Measurements from ENCODE around the gene ACACB.

The ACACB gene

DNA sequence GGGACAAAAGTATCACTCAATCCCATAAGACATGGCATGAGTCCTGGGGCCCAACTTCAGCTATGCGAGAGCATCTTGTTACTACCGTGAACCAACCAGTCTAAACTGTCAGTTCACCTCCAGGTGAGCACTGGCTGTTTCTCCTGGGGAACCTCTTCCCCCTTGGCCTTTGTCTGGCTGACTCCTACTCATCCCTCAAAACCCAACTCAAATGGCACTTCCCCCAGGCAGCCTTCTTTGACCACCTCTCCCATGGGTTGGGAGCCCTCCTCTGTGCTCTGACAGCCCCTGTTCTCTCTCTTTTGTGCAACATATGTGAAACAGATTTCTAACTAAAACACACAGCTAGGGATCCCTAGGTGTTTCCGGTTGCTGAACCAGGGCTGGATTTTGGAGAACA is 155.0 kb downstream of the ACACB start:
- no peaks in the 10 kb centered on the region for H3K4me1 ChIP-seq
- no peaks in the 10 kb centered on the region for H3K9me3 ChIP-seq
- no peak overlapping the region for H3K4me3 ChIP-seq
- no peak for DNase-seq
- no peaks in the 10 kb centered on the region for H3K27me3 ChIP-seq
- H3K27ac ChIP-seq, result no peak overlapping the region
- H3K36me3 ChIP-seq, result peaks cover under 1 to 38% (median 31%) of the 10 kb centered on the region in 3 donors
- intact Hi-C loops (cut with DNase I; ENCODE audit: low total_unique reads), result no loop called here
- TF ChIP-seq CTCF (IDR thresholded peaks at IDR 0.05), result no peak

DNA sequence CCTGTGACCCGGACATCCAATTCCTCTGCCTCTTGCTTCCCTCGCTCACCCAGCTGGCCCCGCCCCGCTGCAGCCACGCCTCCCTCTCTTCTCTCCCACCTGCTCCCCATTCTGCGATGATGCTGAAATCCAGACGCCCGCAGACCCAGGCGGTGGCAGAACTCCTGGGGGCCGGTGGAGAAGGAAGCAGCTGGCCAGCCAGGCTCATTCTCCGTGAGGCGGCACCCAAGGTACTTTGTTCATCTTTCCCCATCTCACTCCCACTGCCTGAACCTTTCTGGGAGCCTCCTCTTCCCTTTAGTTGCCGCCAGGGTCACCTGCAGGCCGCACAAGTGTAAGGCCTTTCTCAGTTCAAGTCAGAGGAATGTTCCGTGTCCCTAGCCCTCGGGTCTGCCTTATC is 157.0 kb downstream of the ACACB start:
- intact Hi-C loops (cut with DNase I; ENCODE audit: low total_unique reads), result no loop called here
- Histone ChIP-seq H3K27me3 (no peaks in the 10 kb centered on the region), H3K27ac (no peak overlapping the region), H3K4me1 (no peaks in the 10 kb centered on the region), H3K9me3 (no peaks in the 10 kb centered on the region), H3K4me3 (no peak overlapping the region), H3K36me3 (peaks cover 0 to 19% (median 14%) of the 10 kb centered on the region in 3 donors)
- no peak for TF ChIP-seq CTCF (IDR thresholded peaks at IDR 0.05)
- DNase-seq, result no peak

DNA sequence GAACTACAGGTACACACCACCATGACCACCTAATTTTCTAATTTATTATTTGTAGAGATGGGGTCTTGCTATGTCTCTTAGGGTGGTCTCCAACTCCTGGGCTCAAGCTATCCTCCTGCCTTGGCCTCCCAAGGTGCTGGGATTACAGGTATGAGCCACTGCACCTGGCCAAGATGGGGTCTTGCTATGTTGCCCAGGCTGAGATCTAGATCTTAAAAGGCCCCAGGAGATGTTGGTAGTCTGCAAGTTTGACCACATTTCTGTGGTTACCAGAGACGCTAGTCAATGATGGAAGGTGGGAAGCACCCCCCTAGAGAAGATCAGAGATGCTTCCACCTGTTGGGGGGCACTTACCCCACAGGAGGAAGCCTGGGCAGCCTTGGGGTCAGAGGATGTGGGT is 158.0 kb downstream of the ACACB start:
- no peaks in the 10 kb centered on the region for H3K4me1 ChIP-seq
- no peak overlapping the region for H3K27ac ChIP-seq
- TF ChIP-seq CTCF (IDR thresholded peaks at IDR 0.05), result no peak
- H3K9me3 ChIP-seq, result no peaks in the 10 kb centered on the region
- peaks cover 0 to 9% (median 4%) of the 10 kb centered on the region in 3 donors for H3K36me3 ChIP-seq
- no peak overlapping the region for H3K4me3 ChIP-seq
- intact Hi-C loops (cut with DNase I; ENCODE audit: low total_unique reads), result no loop called here
- peaks cover 0 to under 1% of the 10 kb centered on the region in 2 donors for H3K27me3 ChIP-seq
- DNase-seq, result no peak

GRCh38 chr12:109275173-109275572 is 158.8 kb downstream of the ACACB start:
- intact Hi-C loops (cut with DNase I; ENCODE audit: low total_unique reads), result no loop called here
- Histone ChIP-seq H3K4me1 (no peaks in the 10 kb centered on the region), H3K36me3 (peaks cover 0 to 5% (median 4%) of the 10 kb centered on the region in 3 donors), H3K27ac (no peak overlapping the region), H3K27me3 (peaks cover 0 to 3% of the 10 kb centered on the region in 2 donors), H3K4me3 (no peak overlapping the region), H3K9me3 (no peaks in the 10 kb centered on the region)
- TF ChIP-seq CTCF (IDR thresholded peaks at IDR 0.05), result no peak
- DNase-seq, result no peak

DNA sequence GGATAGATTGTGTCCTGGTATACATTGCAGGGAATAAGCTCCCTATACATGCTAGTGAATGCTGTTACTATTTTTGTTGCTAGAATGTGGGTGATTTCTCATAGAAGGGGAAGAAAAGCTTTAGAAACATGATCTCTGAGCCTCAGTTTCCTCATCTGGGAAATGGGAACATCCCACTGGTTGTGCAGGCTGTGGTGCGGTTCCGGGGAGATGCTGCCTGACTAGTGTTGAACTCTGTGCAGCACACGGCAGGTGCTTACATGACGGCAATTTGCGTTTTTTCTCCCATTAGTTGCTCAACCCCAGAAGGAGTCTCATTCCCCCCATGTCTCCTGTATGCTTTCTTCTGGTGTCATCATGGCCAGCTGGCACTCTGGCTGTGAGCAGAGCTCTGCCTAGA is 159.8 kb downstream of the ACACB start:
- Histone ChIP-seq H3K4me1 (no peaks in the 10 kb centered on the region), H3K27ac (no peak overlapping the region), H3K4me3 (no peak overlapping the region), H3K9me3 (no peaks in the 10 kb centered on the region), H3K36me3 (peaks cover 0 to under 1% (median 0%) of the 10 kb centered on the region in 3 donors), H3K27me3 (peaks cover 0 to 3% of the 10 kb centered on the region in 2 donors)
- TF ChIP-seq CTCF (IDR thresholded peaks at IDR 0.05), result no peak
- intact Hi-C loops (cut with DNase I; ENCODE audit: low total_unique reads), result no loop called here
- DNase-seq, result no peak
